Naive thymus-derived CD4-positive, alpha-beta T cell (primary cell): ENCODE measurements around the gene CYP1A2. TPM values are rescaled to one million over a fixed set of nuclear protein-coding genes. Genes with fewer than 3 reads are reported as not detected.
A peak's percentile ranks its signal among the peaks of the same experiment; 100 is the strongest.

ENCODE experiments used
- ATAC-seq: fragments of 150-1000 bp; cut with Tn5 transposase; 2 replicates; pipeline ENCODE4 v1.10.0; 2021; ENCODE audit warnings: mild to moderate bottlenecking, moderate library complexity
- CTCF ChIA-PET: fragments of 350-600 bp; sonication (Branson Sonifier 250); formaldehyde crosslinking; loops from one replicate; lab custom pipeline; 2021; ENCODE audit warnings: antibody characterized with exemption; lab: Charles Lee
- POLR2A ChIA-PET: fragments of 350-600 bp; sonication (Branson Sonifier 250); formaldehyde crosslinking; loops from one replicate; lab custom pipeline; 2021; ENCODE audit warnings: antibody characterized with exemption, inconsistent platforms; lab: Charles Lee
- DNase-seq, 9 donors: peaks; one replicate each; pipeline versions ENCODE4 v3.0.0 to v3.0.0-alpha.2; 2020 to 2022; ENCODE audit warnings: mixed read lengths in 1 of 9
- H3K27ac ChIP-seq: one replicate; pipeline ENCODE4 v1.7.0; 2013; ENCODE audit warnings: mild to moderate bottlenecking, low read depth, low read length, moderate library complexity
- H3K27me3 ChIP-seq, 2 donors: one replicate each; pipeline ENCODE4 v1.7.0; 2013; ENCODE audit warnings: low read length in 2 of 2, mild to moderate bottlenecking in 2 of 2, moderate library complexity in 2 of 2; ENCODE audit not compliant: control insufficient read depth in 2 of 2, insufficient read depth in 2 of 2
- H3K36me3 ChIP-seq, 3 experiments: 1 replicate in 2 of 3; 2 replicates in 1 of 3; pipeline ENCODE4 v1.7.0; 2013; ENCODE audit warnings: low read length in 3 of 3, mild to moderate bottlenecking in 3 of 3, moderate library complexity in 1 of 3; ENCODE audit not compliant: insufficient read depth in 3 of 3, control insufficient read depth in 2 of 3
- H3K4me1 ChIP-seq, 2 donors: one replicate each; pipeline ENCODE4 v1.7.0; 2013; ENCODE audit warnings: low read length in 2 of 2, mild to moderate bottlenecking in 2 of 2, moderate library complexity in 1 of 2; ENCODE audit not compliant: control insufficient read depth in 2 of 2, insufficient read depth in 2 of 2
- H3K4me3 ChIP-seq: 2 replicates; pipeline ENCODE4 v1.7.0; 2013; ENCODE audit warnings: mild to moderate bottlenecking, low read length
- H3K9me3 ChIP-seq, 3 experiments: 1 replicate in 2 of 3; 2 replicates in 1 of 3; pipeline ENCODE4 v1.7.0; 2013; ENCODE audit warnings: low read length in 3 of 3; ENCODE audit not compliant: control insufficient read depth in 2 of 3
- H3K27ac Mint-ChIP-seq, 9 donors: one replicate each; pipeline ENCODE4 v1.8.0; 2020 to 2022; ENCODE audit warnings: mixed read lengths in 9 of 9, mild to moderate bottlenecking in 8 of 9, moderate library complexity in 5 of 9, inconsistent platforms in 2 of 9
- H3K27me3 Mint-ChIP-seq, 5 donors: one replicate each; pipeline ENCODE4 v1.8.0; 2021 to 2022; ENCODE audit warnings: mixed read lengths in 5 of 5, mild to moderate bottlenecking in 1 of 5
- H3K36me3 Mint-ChIP-seq, 5 donors: one replicate each; pipeline ENCODE4 v1.8.0; 2020 to 2022; ENCODE audit warnings: mixed read lengths in 5 of 5, mild to moderate bottlenecking in 3 of 5, inconsistent platforms in 1 of 5
- H3K4me1 Mint-ChIP-seq, 7 donors: one replicate each; pipeline ENCODE4 v1.8.0; 2020 to 2022; ENCODE audit warnings: mixed read lengths in 7 of 7, mild to moderate bottlenecking in 3 of 7, inconsistent platforms in 1 of 7
- H3K4me3 Mint-ChIP-seq, 10 donors: one replicate each; pipeline ENCODE4 v1.8.0; 2020 to 2022; ENCODE audit warnings: mild to moderate bottlenecking in 10 of 10, mixed read lengths in 10 of 10, moderate library complexity in 6 of 10, inconsistent platforms in 2 of 10
- H3K9me3 Mint-ChIP-seq, 11 donors: one replicate each; pipeline ENCODE4 v1.8.0; 2020 to 2022; ENCODE audit warnings: mixed read lengths in 11 of 11, mild to moderate bottlenecking in 4 of 11, inconsistent platforms in 1 of 11, moderate library complexity in 1 of 11
- intact Hi-C, 2 donors: fragments of 100-400 bp; cut with micrococcal nuclease; formaldehyde crosslinking; loops; one replicate each; pipeline ENCODE4 v1.15.1; 2023
- polyA plus RNA-seq, 2 donors: library from polyadenylated mRNA; unstranded; fragments of 300-500 nt; fragmentation: Illumina TruSeq; gene quantifications; one replicate each; pipeline ENCODE4 v1.2.3, GENCODE V29; 2021
- total RNA-seq, 6 experiments: library from RNA in 5 of 6; stranded (reverse) in 5 of 6; gene quantifications; 1 replicate in 5 of 6; 2 replicates in 1 of 6; pipeline ENCODE4 v1.2.3 and lab custom pipeline; 2021 to 2026

CYP1A2 gene
- total and polyA plus RNA-seq, 7 experiments from 2014 or later: not detected

GRCh38 chr15:74800559-74801094, 52.0 kb downstream of the CYP1A2 start:
- Histone ChIP-seq H3K9me3 (no peaks in the 10 kb centered on the region), H3K4me3 (no peak overlapping the region), H3K27ac (peak overlapping the region; percentile 92), H3K36me3 (peaks cover 23 to 62% (median 27%) of the 10 kb centered on the region in 3 experiments), H3K4me1 (peaks cover 45 to 48% of the 10 kb centered on the region in 2 donors), H3K27me3 (no peaks in the 10 kb centered on the region)
- ATAC-seq (peak; percentile 1), DNase-seq (no peak)
- ChIA-PET POLR2A (interaction anchor here (0.6 to 28.9 kb wide), 3 partner anchors 21 to 111 kb away, joined by 3 to 1077 read pairs (median 5); partner anchors contain the start of gene CSK), CTCF (interaction anchor here (0.8 to 26.1 kb wide), 9 partner anchors 9 to 166 kb away, joined by 3 to 1110 read pairs (median 4); partner anchors contain the start of genes CPLX3 and CSK)
- peaks cover 27 to 54% (median 41%) of the 10 kb centered on the region in 7 donors for H3K4me1 Mint-ChIP-seq
- H3K9me3 Mint-ChIP-seq: no peaks in the 10 kb centered on the region
- H3K4me3 Mint-ChIP-seq: no peak overlapping the region
- peak overlapping the region in 4 of 9 donors; percentile 8 to 93 (median 88) for H3K27ac Mint-ChIP-seq
- peaks cover 0 to 29% (median 15%) of the 10 kb centered on the region in 5 donors for H3K36me3 Mint-ChIP-seq
- no peaks in the 10 kb centered on the region for H3K27me3 Mint-ChIP-seq
- intact Hi-C loops: loop anchor here (1.0 kb wide), 8 partner anchors 12 to 165 kb away; partner anchors contain the start of gene COX5A (in 1 of the 2)

- DNase-seq (no peak), ATAC-seq (no peak)
- H3K27me3 ChIP-seq: no peaks in the 10 kb centered on the region
- H3K27me3 Mint-ChIP-seq: no peaks in the 10 kb centered on the region
- peak overlapping the region in 1 of 9 donors; percentile 8 for H3K27ac Mint-ChIP-seq
- H3K36me3 ChIP-seq: peaks cover 23 to 62% (median 27%) of the 10 kb centered on the region in 3 experiments
- no peak overlapping the region for H3K4me3 ChIP-seq
- H3K4me1 ChIP-seq: peaks cover 39 to 41% of the 10 kb centered on the region in 2 donors
- no peak overlapping the region for H3K4me3 Mint-ChIP-seq
- POLR2A ChIA-PET: interaction anchor here (0.8 to 28.9 kb wide), 2 partner anchors 22 kb away, joined by 5 to 1077 read pairs; partner anchors contain the start of gene CSK
- H3K4me1 Mint-ChIP-seq: peaks cover 23 to 49% (median 37%) of the 10 kb centered on the region in 7 donors
- no peaks in the 10 kb centered on the region for H3K9me3 Mint-ChIP-seq
- no peaks in the 10 kb centered on the region for H3K9me3 ChIP-seq
- no peak overlapping the region for H3K27ac ChIP-seq
- CTCF ChIA-PET: interaction anchor here (0.9 to 26.1 kb wide), 4 partner anchors 8 to 166 kb away, joined by 3 to 1110 read pairs (median 4); partner anchors contain the start of gene CSK
- intact Hi-C loops: no loop called here
- peaks cover 0 to 26% (median 10%) of the 10 kb centered on the region in 5 donors for H3K36me3 Mint-ChIP-seq
These were observed 52.8 kb downstream of the CYP1A2 start for GRCh38 chr15:74801311-74801997.

DNA sequence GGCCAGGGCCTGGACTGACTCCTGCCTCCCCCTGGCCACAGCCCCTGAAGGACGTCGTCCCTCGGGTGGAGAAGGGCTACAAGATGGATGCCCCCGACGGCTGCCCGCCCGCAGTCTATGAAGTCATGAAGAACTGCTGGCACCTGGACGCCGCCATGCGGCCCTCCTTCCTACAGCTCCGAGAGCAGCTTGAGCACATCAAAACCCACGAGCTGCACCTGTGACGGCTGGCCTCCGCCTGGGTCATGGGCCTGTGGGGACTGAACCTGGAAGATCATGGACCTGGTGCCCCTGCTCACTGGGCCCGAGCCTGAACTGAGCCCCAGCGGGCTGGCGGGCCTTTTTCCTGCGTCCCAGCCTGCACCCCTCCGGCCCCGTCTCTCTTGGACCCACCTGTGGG, 53.6 kb downstream of the CYP1A2 start:
- H3K9me3 Mint-ChIP-seq: peaks cover 0 to 1% (median 0%) of the 10 kb centered on the region in 11 donors
- H3K4me3 Mint-ChIP-seq: no peak overlapping the region
- no peak overlapping the region for H3K27ac Mint-ChIP-seq
- Histone ChIP-seq H3K9me3 (no peaks in the 10 kb centered on the region), H3K4me3 (no peak overlapping the region), H3K27me3 (no peaks in the 10 kb centered on the region), H3K27ac (no peak overlapping the region), H3K36me3 (peaks cover 23 to 62% (median 27%) of the 10 kb centered on the region in 3 experiments), H3K4me1 (peaks cover 30 to 39% of the 10 kb centered on the region in 2 donors)
- peaks cover 31 to 49% (median 41%) of the 10 kb centered on the region in 7 donors for H3K4me1 Mint-ChIP-seq
- peaks cover 0 to 26% (median 10%) of the 10 kb centered on the region in 5 donors for H3K36me3 Mint-ChIP-seq
- DNase-seq: no peak
- CTCF ChIA-PET: interaction anchor here (26.1 kb wide), 1 partner anchor 26 kb away, joined by 1110 read pairs; the partner anchor contains the start of gene CSK
- intact Hi-C loops: no loop called here
- H3K27me3 Mint-ChIP-seq: no peaks in the 10 kb centered on the region
- ATAC-seq: no peak
- POLR2A ChIA-PET: interaction anchor here (28.9 kb wide), 1 partner anchor 23 kb away, joined by 1077 read pairs; the partner anchor contains the start of gene CSK

DNA sequence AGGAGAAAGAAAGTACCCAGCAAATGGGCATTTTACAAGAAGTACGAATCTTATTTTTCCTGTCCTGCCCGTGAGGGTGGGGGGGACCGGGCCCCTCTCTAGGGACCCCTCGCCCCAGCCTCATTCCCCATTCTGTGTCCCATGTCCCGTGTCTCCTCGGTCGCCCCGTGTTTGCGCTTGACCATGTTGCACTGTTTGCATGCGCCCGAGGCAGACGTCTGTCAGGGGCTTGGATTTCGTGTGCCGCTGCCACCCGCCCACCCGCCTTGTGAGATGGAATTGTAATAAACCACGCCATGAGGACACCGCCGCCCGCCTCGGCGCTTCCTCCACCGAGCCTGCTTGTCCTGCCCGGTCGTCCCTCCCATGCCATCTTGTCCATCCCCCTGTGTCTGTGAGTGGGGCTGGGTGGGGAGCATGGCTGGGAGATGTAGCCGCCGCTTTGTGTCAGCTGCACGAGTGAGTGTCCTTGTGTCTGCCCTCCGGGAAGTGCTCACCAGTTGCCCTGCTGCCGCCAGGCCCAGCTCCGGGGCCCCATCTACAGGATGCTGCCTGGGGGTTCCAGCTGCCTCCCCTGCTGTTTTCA, 54.3 kb downstream of the CYP1A2 start:
- H3K27ac Mint-ChIP-seq: peak overlapping the region in 3 of 9 donors; percentile 2 to 62 (median 19)

GRCh38 chr15:74804935-74805334, 56.3 kb downstream of the CYP1A2 start:
- ATAC-seq (no peak), DNase-seq (no peak)
- Mint-ChIP-seq H3K27ac (peak overlapping the region; percentile 11 to 93 (median 47)), H3K4me3 (peak overlapping the region in 1 of 10 donors; percentile 21), H3K9me3 (peaks cover 0 to 2% (median 0%) of the 10 kb centered on the region in 11 donors), H3K36me3 (peaks cover 0 to 19% (median 10%) of the 10 kb centered on the region in 5 donors), H3K4me1 (peaks cover 23 to 46% (median 39%) of the 10 kb centered on the region in 7 donors), H3K27me3 (no peaks in the 10 kb centered on the region)
- ChIA-PET POLR2A (interaction anchor here (0.6 to 28.9 kb wide), 5 partner anchors 12 to 566 kb away, joined by 3 to 1077 read pairs (median 3); partner anchors contain the start of gene CSK), CTCF (interaction anchor here (1.0 to 26.1 kb wide), 5 partner anchors 29 to 174 kb away, joined by 3 to 1110 read pairs (median 3); partner anchors contain the start of gene CSK)
- H3K36me3 ChIP-seq: peaks cover 14 to 42% (median 15%) of the 10 kb centered on the region in 3 experiments
- H3K4me1 ChIP-seq: peaks cover 4 to 28% of the 10 kb centered on the region in 2 donors
- H3K27ac ChIP-seq: no peak overlapping the region
- intact Hi-C loops: no loop called here
- H3K9me3 ChIP-seq: no peaks in the 10 kb centered on the region
- H3K27me3 ChIP-seq: no peaks in the 10 kb centered on the region
- no peak overlapping the region for H3K4me3 ChIP-seq

More for the DNA sequence above, 54.3 kb downstream of the CYP1A2 start:
- Histone ChIP-seq H3K4me1 (peaks cover 24 to 38% of the 10 kb centered on the region in 2 donors), H3K4me3 (no peak overlapping the region), H3K9me3 (no peaks in the 10 kb centered on the region), H3K36me3 (peaks cover 23 to 62% (median 27%) of the 10 kb centered on the region in 3 experiments), H3K27ac (no peak overlapping the region), H3K27me3 (no peaks in the 10 kb centered on the region)
- no peak for DNase-seq
- Mint-ChIP-seq H3K4me1 (peaks cover 28 to 48% (median 40%) of the 10 kb centered on the region in 7 donors), H3K36me3 (peaks cover 0 to 24% (median 10%) of the 10 kb centered on the region in 5 donors), H3K9me3 (peaks cover 0 to 1% (median 0%) of the 10 kb centered on the region in 11 donors), H3K4me3 (no peak overlapping the region), H3K27me3 (no peaks in the 10 kb centered on the region)
- CTCF ChIA-PET: interaction anchor here (26.1 kb wide), 1 partner anchor 27 kb away, joined by 1110 read pairs; the partner anchor contains the start of gene CSK
- intact Hi-C loops: no loop called here
- POLR2A ChIA-PET: interaction anchor here (28.9 kb wide), 1 partner anchor 23 kb away, joined by 1077 read pairs; the partner anchor contains the start of gene CSK
- no peak for ATAC-seq
